Neural cell (in vitro differentiated cells): ENCODE results near the gene LGR5. TPM values are rescaled to one million over a fixed set of nuclear protein-coding genes. Genes with fewer than 3 reads are reported as not detected.

ENCODE experiments used
- H2AFZ ChIP-seq: fragments of 200-600, 300-800 bp; sonication (generic), shearing (Covaris generic); 2 replicates; pipeline ENCODE4 v1.6.0; 2014; ENCODE audit warnings: low read depth, mild to moderate bottlenecking, antibody characterized with exemption, low read length, moderate library complexity
- H3F3A ChIP-seq: fragments of 200-600 bp; shearing (Covaris generic); 2 replicates; pipeline ENCODE4 v1.6.1; 2016; ENCODE audit warnings: mild to moderate bottlenecking, moderate library complexity, mixed read lengths, antibody characterized with exemption, low read length; ENCODE audit not compliant: insufficient read depth, poor library complexity, severe bottlenecking
- H3K27ac ChIP-seq: fragments of 200-600, 300-800 bp; sonication (generic), shearing (Covaris generic); 2 replicates; pipeline ENCODE4 v1.5.1; 2014; ENCODE audit warnings: mild to moderate bottlenecking, low read length, moderate library complexity
- H3K27me3 ChIP-seq: fragments of 300-800, 200-600 bp; sonication (generic), shearing (Covaris generic); 2 replicates; pipeline ENCODE4 v1.6.0; 2014; ENCODE audit warnings: mild to moderate bottlenecking, low read depth, low read length, moderate library complexity; ENCODE audit not compliant: insufficient read depth
- H3K36me3 ChIP-seq: fragments of 300-800, 200-600 bp; sonication (generic), shearing (Covaris generic); 2 replicates; pipeline ENCODE4 v1.5.1; 2014; ENCODE audit warnings: mild to moderate bottlenecking, antibody characterized with exemption, low read length, moderate library complexity; ENCODE audit not compliant: insufficient read depth
- H3K4me2 ChIP-seq: fragments of 300-800, 200-600 bp; sonication (generic), shearing (Covaris generic); 2 replicates; pipeline ENCODE4 v1.6.0; 2014; ENCODE audit warnings: mild to moderate bottlenecking, low read length
- H3K4me3 ChIP-seq: fragments of 300-800, 200-600 bp; sonication (generic), shearing (Covaris generic); 2 replicates; pipeline ENCODE4 v1.5.1; 2014; ENCODE audit warnings: mild to moderate bottlenecking, low read length, moderate library complexity
- H3K79me2 ChIP-seq: fragments of 200-600 bp; shearing (Covaris generic); replicated peaks from 2 replicates; pipeline ENCODE4 v1.6.0; 2014; ENCODE audit warnings: mild to moderate bottlenecking, low read length, moderate library complexity; ENCODE audit not compliant: insufficient read depth
- H3K9ac ChIP-seq: fragments of 300-800, 200-600 bp; sonication (generic), shearing (Covaris generic); 2 replicates; pipeline ENCODE4 v1.6.1; 2016; ENCODE audit warnings: mild to moderate bottlenecking, low read length, mixed read lengths
- H3K9me2 ChIP-seq: fragments of 200-600 bp; shearing (Covaris generic); 2 replicates; pipeline ENCODE4 v1.6.1; 2016; ENCODE audit warnings: mild to moderate bottlenecking, low read length, mixed read lengths; ENCODE audit not compliant: insufficient read depth
- H3K9me3 ChIP-seq: fragments of 200-600, 300-800 bp; sonication (generic), shearing (Covaris generic); 2 replicates; pipeline ENCODE4 v1.6.1; 2016; ENCODE audit warnings: mild to moderate bottlenecking, mixed run types, low read length, moderate library complexity, mixed read lengths
- H4K20me1 ChIP-seq: fragments of 200-600 bp; shearing (Covaris generic); 2 replicates; pipeline ENCODE4 v1.6.1; 2016; ENCODE audit warnings: mild to moderate bottlenecking, mixed run types; ENCODE audit not compliant: insufficient read depth
- EP300 ChIP-seq: fragments of 450-650 bp; conservative IDR thresholded peaks from 2 replicates; pipeline ENCODE4 v1.6.1; 2014; ENCODE audit warnings: antibody characterized with exemption, mild to moderate bottlenecking, moderate library complexity; ENCODE audit not compliant: poor library complexity, severe bottlenecking
- EZH2 ChIP-seq: fragments of 200-600, 300-800 bp; shearing (Covaris generic), sonication (generic); IDR thresholded peaks from 2 replicates; pipeline ENCODE4 v1.6.1; 2014; ENCODE audit warnings: antibody characterized with exemption, low read length, borderline replicate concordance, mild to moderate bottlenecking; ENCODE audit not compliant: insufficient read depth, poor library complexity, severe bottlenecking
- MXI1 ChIP-seq: fragments of 450-650 bp; conservative IDR thresholded peaks from 2 replicates; pipeline ENCODE4 v1.6.1; 2014; ENCODE audit warnings: antibody characterized with exemption, mild to moderate bottlenecking; ENCODE audit not compliant: poor library complexity, severe bottlenecking
- RAD21 ChIP-seq: fragments of 450-650 bp; conservative IDR thresholded peaks from 2 replicates; pipeline ENCODE4 v1.6.1; 2014; ENCODE audit warnings: antibody characterized with exemption, mild to moderate bottlenecking, moderate library complexity
- SMC3 ChIP-seq: fragments of 450-650 bp; conservative IDR thresholded peaks from 2 replicates; pipeline ENCODE4 v1.6.1; 2014; ENCODE audit warnings: antibody characterized with exemption, mild to moderate bottlenecking, moderate library complexity; ENCODE audit not compliant: poor library complexity
- TAF1 ChIP-seq: IDR thresholded peaks from 2 replicates; pipeline ENCODE4 v1.6.1; 2012; ENCODE audit warnings: low read depth
- polyA plus RNA-seq: library from polyadenylated mRNA; depleted of rRNA; stranded (reverse); fragments of >200 nt; gene quantifications from 2 replicates; pipeline ENCODE4 v1.2.3, GENCODE V29; 2014
- TF ChIP-seq, protein P1 (sequence below): IDR thresholded peaks from 2 replicates; pipeline ENCODE4 v1.6.1; 2012; ENCODE audit warnings: borderline replicate concordance
- TF ChIP-seq, protein P2 (sequence below): fragments of 450-650 bp; IDR thresholded peaks from 2 replicates; pipeline ENCODE4 v1.5.1; 2014; ENCODE audit warnings: antibody characterized with exemption, mild to moderate bottlenecking, moderate library complexity; ENCODE audit not compliant: poor library complexity, severe bottlenecking

The LGR5 gene
- polyA plus RNA-seq, 1 donor from 2014 or later = 0.16 TPM

DNA sequence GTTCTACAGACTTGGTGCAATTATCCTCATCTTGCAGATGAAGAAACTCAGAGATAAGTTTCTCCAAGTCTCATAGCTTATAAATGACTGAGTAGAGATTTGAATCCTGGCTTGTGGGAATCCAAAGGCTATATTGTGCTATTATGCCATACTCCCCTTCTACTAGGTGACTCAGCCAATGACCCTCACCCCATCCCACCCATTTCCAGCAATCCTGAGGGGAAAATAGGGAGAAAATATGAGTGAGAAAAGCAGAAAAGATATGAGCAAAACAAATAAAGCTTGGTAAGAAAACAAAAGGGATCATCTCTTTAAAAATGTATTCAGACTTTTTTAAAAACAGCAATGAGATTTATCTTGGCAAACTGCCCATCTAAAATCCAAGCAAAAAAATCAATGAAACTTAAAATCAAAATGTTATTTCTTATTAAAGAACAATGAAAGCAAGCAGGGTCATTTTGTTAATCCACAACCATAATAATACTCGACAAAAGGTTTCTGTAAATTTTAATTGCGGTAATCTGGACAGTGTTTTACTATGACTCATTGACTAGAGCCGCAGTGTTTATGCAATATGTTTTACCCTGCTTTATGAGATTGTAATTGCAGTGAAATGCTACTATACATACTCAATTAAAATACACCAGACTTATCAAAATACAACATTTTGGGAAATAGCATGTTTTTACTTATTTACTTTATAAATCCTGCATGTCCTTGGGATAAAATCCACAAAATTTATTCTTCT, 13.1 kb upstream of the LGR5 start:
- no peaks in the 10 kb centered on the region for H3K79me2 ChIP-seq
- no peak overlapping the region for H3K9ac ChIP-seq
- H4K20me1 ChIP-seq = no peaks in the 10 kb centered on the region
- no peak overlapping the region for H2AFZ ChIP-seq
- H3K27me3 ChIP-seq = no peaks in the 10 kb centered on the region
- H3K9me3 ChIP-seq = no peaks in the 10 kb centered on the region
- H3K4me2 ChIP-seq = no peak overlapping the region
- H3K27ac ChIP-seq = no peak overlapping the region
- no peaks in the 10 kb centered on the region for H3K9me2 ChIP-seq
- no peaks in the 10 kb centered on the region for H3K36me3 ChIP-seq
- TF ChIP-seq, protein P1, sequence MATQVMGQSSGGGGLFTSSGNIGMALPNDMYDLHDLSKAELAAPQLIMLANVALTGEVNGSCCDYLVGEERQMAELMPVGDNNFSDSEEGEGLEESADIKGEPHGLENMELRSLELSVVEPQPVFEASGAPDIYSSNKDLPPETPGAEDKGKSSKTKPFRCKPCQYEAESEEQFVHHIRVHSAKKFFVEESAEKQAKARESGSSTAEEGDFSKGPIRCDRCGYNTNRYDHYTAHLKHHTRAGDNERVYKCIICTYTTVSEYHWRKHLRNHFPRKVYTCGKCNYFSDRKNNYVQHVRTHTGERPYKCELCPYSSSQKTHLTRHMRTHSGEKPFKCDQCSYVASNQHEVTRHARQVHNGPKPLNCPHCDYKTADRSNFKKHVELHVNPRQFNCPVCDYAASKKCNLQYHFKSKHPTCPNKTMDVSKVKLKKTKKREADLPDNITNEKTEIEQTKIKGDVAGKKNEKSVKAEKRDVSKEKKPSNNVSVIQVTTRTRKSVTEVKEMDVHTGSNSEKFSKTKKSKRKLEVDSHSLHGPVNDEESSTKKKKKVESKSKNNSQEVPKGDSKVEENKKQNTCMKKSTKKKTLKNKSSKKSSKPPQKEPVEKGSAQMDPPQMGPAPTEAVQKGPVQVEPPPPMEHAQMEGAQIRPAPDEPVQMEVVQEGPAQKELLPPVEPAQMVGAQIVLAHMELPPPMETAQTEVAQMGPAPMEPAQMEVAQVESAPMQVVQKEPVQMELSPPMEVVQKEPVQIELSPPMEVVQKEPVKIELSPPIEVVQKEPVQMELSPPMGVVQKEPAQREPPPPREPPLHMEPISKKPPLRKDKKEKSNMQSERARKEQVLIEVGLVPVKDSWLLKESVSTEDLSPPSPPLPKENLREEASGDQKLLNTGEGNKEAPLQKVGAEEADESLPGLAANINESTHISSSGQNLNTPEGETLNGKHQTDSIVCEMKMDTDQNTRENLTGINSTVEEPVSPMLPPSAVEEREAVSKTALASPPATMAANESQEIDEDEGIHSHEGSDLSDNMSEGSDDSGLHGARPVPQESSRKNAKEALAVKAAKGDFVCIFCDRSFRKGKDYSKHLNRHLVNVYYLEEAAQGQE = no peak
- TF ChIP-seq SMC3 (no peak), RAD21 (no peak), TAF1 (no peak)
- H3F3A ChIP-seq = no peaks in the 10 kb centered on the region
- H3K4me3 ChIP-seq = no peak overlapping the region

DNA sequence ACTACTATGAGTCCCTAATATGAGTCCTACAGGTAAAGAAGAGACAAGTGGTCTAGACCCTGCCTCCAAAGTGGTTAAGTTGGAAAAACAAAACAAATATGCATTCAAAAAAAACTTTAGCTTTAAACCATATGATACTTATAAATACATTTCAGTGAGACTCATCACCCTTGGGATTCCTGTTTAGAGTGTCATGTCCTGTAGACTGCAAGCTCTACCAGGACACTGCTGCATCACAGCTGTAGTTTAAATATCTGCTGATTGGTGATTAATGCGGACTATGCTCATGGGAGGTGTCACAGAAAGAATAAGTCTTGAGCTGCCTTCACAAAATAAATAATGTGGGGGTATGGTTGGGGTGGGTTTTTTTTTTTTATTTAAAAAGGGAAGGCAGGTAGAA, 8.8 kb upstream of the LGR5 start:
- Histone ChIP-seq H3K27ac (no peak overlapping the region), H3K36me3 (no peaks in the 10 kb centered on the region), H3K9me3 (peaks cover 2% of the 10 kb centered on the region), H3K9ac (no peak overlapping the region), H3K79me2 (no peaks in the 10 kb centered on the region), H3K4me3 (no peak overlapping the region), H3K27me3 (no peaks in the 10 kb centered on the region), H3F3A (no peaks in the 10 kb centered on the region), H2AFZ (no peak overlapping the region), H3K4me2 (no peak overlapping the region), H4K20me1 (no peaks in the 10 kb centered on the region), H3K9me2 (no peaks in the 10 kb centered on the region)
- TF ChIP-seq TAF1 (no peak), SMC3 (no peak), RAD21 (no peak)
- TF ChIP-seq, protein P1 = no peak

DNA sequence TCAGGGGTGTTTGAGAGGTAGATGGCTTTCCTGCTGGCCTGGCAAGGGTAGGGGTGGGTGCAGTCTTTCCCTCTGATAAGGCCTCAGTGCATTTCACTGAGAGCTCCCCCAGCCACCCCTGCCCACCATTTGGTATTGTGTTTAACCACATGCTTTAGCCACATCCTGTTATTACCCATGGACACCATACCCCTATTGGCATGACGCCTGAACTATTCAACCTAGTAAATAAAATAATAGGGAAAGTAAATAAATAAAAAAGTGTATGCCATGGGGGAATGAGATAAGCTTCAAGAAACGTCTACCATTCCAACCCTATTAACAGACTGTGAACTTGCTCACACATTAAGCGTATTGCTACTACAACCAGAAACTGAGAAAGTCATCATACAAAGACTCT, 7.6 kb upstream of the LGR5 start:
- Histone ChIP-seq H3K9me2 (no peaks in the 10 kb centered on the region), H4K20me1 (no peaks in the 10 kb centered on the region), H3K27ac (no peak overlapping the region), H3K79me2 (no peaks in the 10 kb centered on the region), H3K9ac (no peak overlapping the region), H3F3A (no peaks in the 10 kb centered on the region), H3K36me3 (no peaks in the 10 kb centered on the region), H3K27me3 (no peaks in the 10 kb centered on the region), H3K9me3 (peaks cover 2% of the 10 kb centered on the region), H3K4me2 (no peak overlapping the region), H2AFZ (no peak overlapping the region), H3K4me3 (no peak overlapping the region)
- TF ChIP-seq TAF1 (no peak), SMC3 (no peak), MXI1 (no peak), EZH2 (no peak), RAD21 (no peak), EP300 (no peak)
- TF ChIP-seq, protein P2, sequence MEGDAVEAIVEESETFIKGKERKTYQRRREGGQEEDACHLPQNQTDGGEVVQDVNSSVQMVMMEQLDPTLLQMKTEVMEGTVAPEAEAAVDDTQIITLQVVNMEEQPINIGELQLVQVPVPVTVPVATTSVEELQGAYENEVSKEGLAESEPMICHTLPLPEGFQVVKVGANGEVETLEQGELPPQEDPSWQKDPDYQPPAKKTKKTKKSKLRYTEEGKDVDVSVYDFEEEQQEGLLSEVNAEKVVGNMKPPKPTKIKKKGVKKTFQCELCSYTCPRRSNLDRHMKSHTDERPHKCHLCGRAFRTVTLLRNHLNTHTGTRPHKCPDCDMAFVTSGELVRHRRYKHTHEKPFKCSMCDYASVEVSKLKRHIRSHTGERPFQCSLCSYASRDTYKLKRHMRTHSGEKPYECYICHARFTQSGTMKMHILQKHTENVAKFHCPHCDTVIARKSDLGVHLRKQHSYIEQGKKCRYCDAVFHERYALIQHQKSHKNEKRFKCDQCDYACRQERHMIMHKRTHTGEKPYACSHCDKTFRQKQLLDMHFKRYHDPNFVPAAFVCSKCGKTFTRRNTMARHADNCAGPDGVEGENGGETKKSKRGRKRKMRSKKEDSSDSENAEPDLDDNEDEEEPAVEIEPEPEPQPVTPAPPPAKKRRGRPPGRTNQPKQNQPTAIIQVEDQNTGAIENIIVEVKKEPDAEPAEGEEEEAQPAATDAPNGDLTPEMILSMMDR = no peak
- TF ChIP-seq, protein P1 = no peak
